ENCODE results near the gene CXCR3. TPM values are rescaled to one million over a fixed set of nuclear protein-coding genes. Genes with fewer than 3 reads are reported as not detected.
"Not testable (repeated sequence)": the region's sequence is repeated elsewhere in the genome, so short reads cannot be mapped to it uniquely, and the experiment has no call there.

CXCR3 gene
- total RNA-seq, 4 donors from 2014 or later, result 1.1 to 3.5 (median 1.3) TPM; not detected in 1

DNA sequence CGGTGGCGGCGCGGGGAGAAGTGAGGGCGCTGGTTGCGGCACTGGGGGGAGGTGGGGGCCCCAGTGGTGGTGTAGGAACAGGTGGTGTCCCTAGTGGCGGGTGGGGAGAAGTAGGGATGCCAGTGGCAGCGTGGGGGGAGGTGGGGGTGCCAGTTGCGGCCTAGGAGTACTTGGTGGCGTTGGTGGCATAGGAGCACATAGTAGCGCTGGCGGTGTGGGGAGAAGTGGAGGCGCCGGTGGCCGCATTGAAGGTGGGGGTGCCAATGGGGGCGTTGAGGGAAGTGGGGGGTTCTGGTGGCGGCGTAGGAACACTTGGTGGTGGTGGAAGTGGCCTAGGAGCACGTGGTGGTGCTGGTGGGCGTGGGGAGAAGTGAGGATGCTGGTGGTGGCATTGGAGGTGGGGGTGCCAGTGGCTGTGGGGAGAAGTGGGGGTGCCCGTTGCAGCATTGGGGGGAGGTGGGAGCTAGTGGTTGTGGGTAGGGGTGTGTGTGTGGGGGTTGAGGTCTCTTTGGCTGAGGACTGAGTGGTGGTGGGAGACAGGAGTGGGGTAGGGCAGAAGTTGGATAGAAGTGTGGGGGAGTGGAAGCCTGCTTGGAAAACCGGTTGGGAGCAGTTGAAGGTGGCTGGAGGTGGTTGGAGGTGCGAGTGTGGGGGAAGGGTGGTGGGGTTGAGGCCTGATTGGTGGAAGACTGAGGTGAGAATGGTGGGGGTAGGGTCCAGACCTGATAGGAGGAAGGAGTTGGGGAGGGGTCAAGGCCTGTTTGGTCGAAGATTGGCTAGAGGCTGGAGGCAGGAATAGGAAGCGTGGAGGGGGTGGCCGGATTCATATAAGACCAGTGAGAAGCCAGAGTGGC lies 38.9 kb downstream of the CXCR3 start:
- WGBS, 2 donors (ENCODE audit: low coverage in 1 of 2), result 85 to 91% methylated on average over 3 to 26 of the region's 26 CpGs
- H3K27ac ChIP-seq, result no peak overlapping the region
- TF ChIP-seq POLR2A (IDR thresholded peaks at IDR 0.05) (no peak), POLR2AphosphoS5 (IDR thresholded peaks at IDR 0.05) (no peak), EP300 (IDR thresholded peaks at IDR 0.05; ENCODE audit: low read depth) (no peak)
- TF ChIP-seq, protein P1, sequence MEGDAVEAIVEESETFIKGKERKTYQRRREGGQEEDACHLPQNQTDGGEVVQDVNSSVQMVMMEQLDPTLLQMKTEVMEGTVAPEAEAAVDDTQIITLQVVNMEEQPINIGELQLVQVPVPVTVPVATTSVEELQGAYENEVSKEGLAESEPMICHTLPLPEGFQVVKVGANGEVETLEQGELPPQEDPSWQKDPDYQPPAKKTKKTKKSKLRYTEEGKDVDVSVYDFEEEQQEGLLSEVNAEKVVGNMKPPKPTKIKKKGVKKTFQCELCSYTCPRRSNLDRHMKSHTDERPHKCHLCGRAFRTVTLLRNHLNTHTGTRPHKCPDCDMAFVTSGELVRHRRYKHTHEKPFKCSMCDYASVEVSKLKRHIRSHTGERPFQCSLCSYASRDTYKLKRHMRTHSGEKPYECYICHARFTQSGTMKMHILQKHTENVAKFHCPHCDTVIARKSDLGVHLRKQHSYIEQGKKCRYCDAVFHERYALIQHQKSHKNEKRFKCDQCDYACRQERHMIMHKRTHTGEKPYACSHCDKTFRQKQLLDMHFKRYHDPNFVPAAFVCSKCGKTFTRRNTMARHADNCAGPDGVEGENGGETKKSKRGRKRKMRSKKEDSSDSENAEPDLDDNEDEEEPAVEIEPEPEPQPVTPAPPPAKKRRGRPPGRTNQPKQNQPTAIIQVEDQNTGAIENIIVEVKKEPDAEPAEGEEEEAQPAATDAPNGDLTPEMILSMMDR (IDR thresholded peaks at IDR 0.05), result no peak
- H3K27me3 ChIP-seq, result no peaks in the 10 kb centered on the region
- no peaks in the 10 kb centered on the region for H3K36me3 ChIP-seq
- H3K4me1 ChIP-seq, result no peaks in the 10 kb centered on the region
- intact Hi-C loops (cut with DNase I; ENCODE audit: low total_unique reads) (no loop called here), in situ Hi-C loops (cut with MboI; ENCODE audit: low pct_ligation_motif_present in 1 of 4, low pct_unique_long_range_greater_than_20kb in 1 of 4, low sequenced_read_pairs in 3 of 4) (no loop called here)
- no peaks in the 10 kb centered on the region for H3K9me3 ChIP-seq
- no peak overlapping the region for H3K4me3 ChIP-seq
- DNase-seq, result no peak

- intact Hi-C loops (cut with DNase I; ENCODE audit: low total_unique reads) (no loop called here), in situ Hi-C loops (cut with MboI; ENCODE audit: low pct_ligation_motif_present in 1 of 4, low pct_unique_long_range_greater_than_20kb in 1 of 4, low sequenced_read_pairs in 3 of 4) (no loop called here)
- 93 to 100% methylated on average over 12 to 48 of the region's 48 CpGs for WGBS, 2 donors (ENCODE audit: low coverage in 1 of 2)
Measured at GRCh38 chrX:71578253-71579135, 39.8 kb downstream of the CXCR3 start, which contains the start of gene GCNA. TSS of gene GCNA (plus strand) at chrX:71578437. CDS start at chrX:71580822, 2,385 bp downstream.

GRCh38 chrX:71577682-71578081 lies 40.6 kb downstream of the CXCR3 start:
- Histone ChIP-seq H3K36me3 (peaks cover 0 to 5% (median 0%) of the 10 kb centered on the region in 4 donors), H3K4me3 (no peak overlapping the region), H3K9me3 (no peaks in the 10 kb centered on the region), H3K27ac (no peak overlapping the region), H3K27me3 (no peaks in the 10 kb centered on the region), H3K4me1 (no peaks in the 10 kb centered on the region)
- no peak for TF ChIP-seq POLR2AphosphoS5 (IDR thresholded peaks at IDR 0.05)
- TF ChIP-seq, protein P1 (IDR thresholded peaks at IDR 0.05), result no peak
- TF ChIP-seq EP300 (IDR thresholded peaks at IDR 0.05; ENCODE audit: low read depth), result no peak
- DNase-seq, result no peak
- 92% methylated on average over 24 of the region's 24 CpGs; no CpG with 5 or more reads in 1 of the 2 donors for WGBS, 2 donors (ENCODE audit: low coverage in 1 of 2)
- in situ Hi-C loops (cut with MboI; ENCODE audit: low pct_ligation_motif_present in 1 of 4, low pct_unique_long_range_greater_than_20kb in 1 of 4, low sequenced_read_pairs in 3 of 4) (no loop called here), intact Hi-C loops (cut with DNase I; ENCODE audit: low total_unique reads) (no loop called here)

More at GRCh38 chrX:71578253-71579135, 39.8 kb downstream of the CXCR3 start, which contains the start of gene GCNA:
- H3K9me3 ChIP-seq, result no peaks in the 10 kb centered on the region
- H3K4me3 ChIP-seq, result no peak within 1 kb of the TSS
- no peaks in the 10 kb centered on the region for H3K27me3 ChIP-seq
- peaks cover 0 to 5% (median 0%) of the 10 kb centered on the region in 4 donors for H3K36me3 ChIP-seq
- H3K27ac ChIP-seq, result no peak within 1 kb of the TSS
- H3K4me1 ChIP-seq, result no peaks in the 10 kb centered on the region
- TF ChIP-seq EP300 (IDR thresholded peaks at IDR 0.05; ENCODE audit: low read depth) (no peak), POLR2A (IDR thresholded peaks at IDR 0.05) (no peak), POLR2AphosphoS5 (IDR thresholded peaks at IDR 0.05) (no peak)
- TF ChIP-seq, protein P1 (IDR thresholded peaks at IDR 0.05), result no peak
- no peak for DNase-seq

GRCh38 chrX:71573590-71573989 lies 44.7 kb downstream of the CXCR3 start:
- Histone ChIP-seq H3K27me3 (no peaks in the 10 kb centered on the region), H3K36me3 (peaks cover 0 to 5% (median 0%) of the 10 kb centered on the region in 4 donors), H3K27ac (no peak overlapping the region), H3K9me3 (no peaks in the 10 kb centered on the region), H3K4me1 (no peaks in the 10 kb centered on the region), H3K4me3 (no peak overlapping the region)
- no peak for DNase-seq
- WGBS, 2 donors (ENCODE audit: low coverage in 1 of 2), result 62% methylated on average over 2 of the region's 2 CpGs; no CpG with 5 or more reads in 1 of the 2 donors
- TF ChIP-seq POLR2AphosphoS5 (IDR thresholded peaks at IDR 0.05), result no peak
- in situ Hi-C loops (cut with MboI; ENCODE audit: low pct_ligation_motif_present in 1 of 4, low pct_unique_long_range_greater_than_20kb in 1 of 4, low sequenced_read_pairs in 3 of 4) (loop anchor here in 1 of 4 donors (25.0 kb wide), 1 partner anchor 186 kb away; no protein-coding TSS in a partner anchor), intact Hi-C loops (cut with DNase I; ENCODE audit: low total_unique reads) (no loop called here)

GRCh38 chrX:71571390-71571789 lies 46.9 kb downstream of the CXCR3 start:
- H3K27ac ChIP-seq; intact Hi-C loops (cut with DNase I; ENCODE audit: low total_unique reads); H3K27me3 ChIP-seq; DNase-seq; H3K4me3 ChIP-seq; H3K9me3 ChIP-seq; H3K4me1 ChIP-seq: not testable (repeated sequence)
- in situ Hi-C loops (cut with MboI; ENCODE audit: low pct_ligation_motif_present in 1 of 4, low pct_unique_long_range_greater_than_20kb in 1 of 4, low sequenced_read_pairs in 3 of 4), result loop anchor here in 1 of 4 donors (25.0 kb wide), 1 partner anchor 184 kb away; no protein-coding TSS in a partner anchor
- WGBS, 2 donors (ENCODE audit: low coverage in 1 of 2), result 54 to 85% methylated on average over 3 to 8 of the region's 8 CpGs
- H3K36me3 ChIP-seq, result peaks cover 0 to 13% (median 6%) of the 10 kb centered on the region in 4 donors

Data from transverse colon (tissue), 4 donors.